HepG2 (cell line): ENCODE measurements around the gene ZNRF4. TPM values are rescaled to one million over a fixed set of nuclear protein-coding genes. Genes with fewer than 3 reads are reported as not detected.

Experiments
- CAMTA2 ChIP-seq: sonication (generic); formaldehyde crosslinking; IDR thresholded peaks from 2 replicates; pipeline ENCODE4 v1.4.0; 2020; ENCODE audit warnings: mild to moderate bottlenecking, missing genetic modification reagents, borderline replicate concordance
- GTF2F1 ChIP-seq: fragments of 150-350 bp; IDR thresholded peaks from 2 replicates; pipeline ENCODE4 v1.6.1; 2014; ENCODE audit warnings: low read length
- HMG20B ChIP-seq: conservative IDR thresholded peaks from 2 replicates; pipeline ENCODE4 v1.6.1; 2016; ENCODE audit warnings: missing genetic modification reagents, missing compliant biosample characterization
- IKZF4 ChIP-seq: sonication (generic); formaldehyde crosslinking; IDR thresholded peaks from 2 replicates; pipeline ENCODE4 v1.5.1; 2020; ENCODE audit warnings: borderline replicate concordance, mild to moderate bottlenecking, low read depth, missing genetic modification reagents; ENCODE audit errors: not compliant biosample characterization
- NONO ChIP-seq, 2 experiments: fragments of 450-650 bp in 1 of 2; sonication (generic) in 1 of 2; formaldehyde crosslinking in 1 of 2; IDR thresholded peaks in 1 of 2; conservative IDR thresholded peaks in 1 of 2; 2 replicates each; pipeline versions ENCODE4 v1.6.1 to v1.8.0; 2017 to 2022; ENCODE audit warnings: mild to moderate bottlenecking in 1 of 2, missing genetic modification reagents in 1 of 2, moderate library complexity in 1 of 2
- NR2C2 ChIP-seq: sonication (generic); formaldehyde crosslinking; IDR thresholded peaks from 2 replicates; pipeline ENCODE4 v1.4.0; 2020; ENCODE audit warnings: missing genetic modification reagents, mild to moderate bottlenecking, moderate library complexity, borderline replicate concordance
- PITX1 ChIP-seq: sonication (generic); formaldehyde crosslinking; IDR thresholded peaks from 2 replicates; pipeline ENCODE4 v1.5.1; 2020; ENCODE audit warnings: mild to moderate bottlenecking, missing genetic modification reagents
- ZFP82 ChIP-seq: sonication (generic); formaldehyde crosslinking; IDR thresholded peaks from 2 replicates; pipeline ENCODE4 v1.5.1; 2020; ENCODE audit warnings: mild to moderate bottlenecking, missing genetic modification reagents, borderline replicate concordance
- ZFYVE20 ChIP-seq: sonication (generic); formaldehyde crosslinking; IDR thresholded peaks from 2 replicates; pipeline ENCODE4 v1.8.0; 2023; ENCODE audit warnings: low read depth, mild to moderate bottlenecking, moderate library complexity, missing genetic modification reagents, borderline replicate concordance
- ZNF354B ChIP-seq: sonication (generic); formaldehyde crosslinking; IDR thresholded peaks from 2 replicates; pipeline ENCODE4 v1.8.0; 2022; ENCODE audit warnings: mild to moderate bottlenecking, missing genetic modification reagents
- ZNF367 ChIP-seq: sonication (generic); formaldehyde crosslinking; IDR thresholded peaks from 2 replicates; pipeline ENCODE4 v1.4.0; 2020; ENCODE audit warnings: missing genetic modification reagents, borderline replicate concordance
- ZNF430 ChIP-seq: sonication (generic); formaldehyde crosslinking; IDR thresholded peaks from 2 replicates; pipeline ENCODE4 v1.9.0; 2021; ENCODE audit warnings: mild to moderate bottlenecking, missing genetic modification reagents
- ZNF468 ChIP-seq: sonication (generic); formaldehyde crosslinking; IDR thresholded peaks from 2 replicates; pipeline ENCODE4 v1.8.0; 2022; ENCODE audit warnings: mild to moderate bottlenecking, moderate library complexity, missing genetic modification reagents
- ZNF703 ChIP-seq: sonication (generic); formaldehyde crosslinking; IDR thresholded peaks from 2 replicates; pipeline ENCODE4 v1.5.1; 2020; ENCODE audit warnings: missing genetic modification reagents, mild to moderate bottlenecking, moderate library complexity, borderline replicate concordance
- polyA plus RNA-seq, 8 experiments: library from polyadenylated mRNA; depleted of rRNA in 3 of 8; stranded (reverse) in 7 of 8; unstranded in 1 of 8; fragments of >200 nt; fragmentation: Illumina TruSeq in 4 of 8; extraction: Trizol in 4 of 8; gene quantifications; 2 replicates each; pipeline versions ENCODE4 v1.2.1 to v1.2.3, GENCODE V29; 2011 to 2016; ENCODE audit warnings: low read depth in 4 of 8, missing spikeins in 1 of 8, mixed read lengths in 1 of 8; ENCODE audit not compliant: insufficient read depth in 1 of 8
- total RNA-seq, 5 experiments: library from RNA; depleted of rRNA; stranded (reverse); fragments of >200 nt; fragmentation: Illumina TruSeq; extraction: Trizol; gene quantifications; 2 replicates each; pipeline ENCODE4 v1.2.3, GENCODE V29; 2016; ENCODE audit warnings: low read depth in 1 of 5
- TF ChIP-seq, protein P1 (sequence below): sonication (generic); formaldehyde crosslinking; IDR thresholded peaks from 2 replicates; pipeline ENCODE4 v1.5.1; 2020; ENCODE audit warnings: mild to moderate bottlenecking, missing genetic modification reagents, borderline replicate concordance
- TF ChIP-seq, protein P2 (sequence below): sonication (generic); formaldehyde crosslinking; IDR thresholded peaks from 2 replicates; pipeline ENCODE4 v1.5.0; 2020; ENCODE audit warnings: mild to moderate bottlenecking, missing genetic modification reagents, borderline replicate concordance
- TF ChIP-seq, protein P3 (sequence below): sonication (generic); formaldehyde crosslinking; conservative IDR thresholded peaks from 2 replicates; pipeline ENCODE4 v1.4.0; 2020; ENCODE audit warnings: missing genetic modification reagents

ZNRF4 gene
- total and polyA plus RNA-seq, 2 of the 13 experiments (the other 11 are each of a cell fraction or from before 2014, with no cell fraction given) = not detected

DNA sequence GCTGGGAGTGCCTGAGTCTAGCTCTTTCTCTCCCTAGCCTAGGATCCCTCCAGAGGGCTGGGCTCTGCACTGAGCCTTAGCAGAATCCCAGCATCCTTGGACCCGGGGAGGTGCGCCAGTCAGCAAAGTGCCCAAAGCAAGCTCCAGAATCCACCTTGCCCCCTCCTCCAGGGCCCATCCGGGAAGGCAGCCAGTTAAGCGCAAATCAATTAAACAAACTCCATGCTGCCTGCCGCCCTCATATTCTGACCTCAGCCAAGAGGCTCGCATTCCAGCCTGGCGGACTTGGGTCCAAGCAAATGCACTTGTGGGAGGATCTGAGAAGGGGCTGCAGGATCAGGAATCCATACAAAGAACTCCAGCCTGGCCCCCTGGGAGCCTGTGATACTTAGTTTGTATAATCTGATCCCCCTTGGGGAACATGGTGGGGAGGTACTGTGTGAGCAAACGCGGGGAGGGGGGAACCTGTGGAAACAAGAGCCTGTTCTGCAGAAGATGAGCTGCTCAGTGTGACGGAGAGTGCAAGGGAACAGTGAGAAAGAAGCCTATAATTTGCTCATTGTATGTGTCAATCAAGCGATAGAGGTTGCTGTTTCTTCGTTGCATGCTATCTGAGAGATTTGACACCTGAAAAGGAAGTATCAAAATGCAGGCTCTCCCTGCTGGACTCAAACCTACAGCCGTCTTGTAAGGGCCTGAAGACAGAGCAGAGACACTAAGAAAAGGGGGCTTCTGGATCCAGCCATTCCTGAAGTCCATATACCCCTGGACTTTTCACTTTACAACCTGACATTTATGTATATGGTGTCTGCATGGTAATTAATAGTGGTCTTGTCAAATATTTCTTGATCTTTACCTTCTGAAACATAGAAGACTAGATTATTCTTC is 29.4 kb downstream of the ZNRF4 start (continued):
- TF ChIP-seq IKZF4 (CRISPR knock-in tag) (no peak), ZNF354B (no peak), PITX1 (CRISPR knock-in tag) (peak; percentile 92), ZNF468 (no peak), GTF2F1 (no peak), ZFYVE20 (CRISPR knock-in tag) (no peak), NONO (IDR thresholded peaks at IDR 0.05) (no peak), NONO (CRISPR knock-in tag; conservative IDR thresholded peaks at IDR 0.05) (peak; percentile 79), CAMTA2 (CRISPR knock-in tag) (no peak), ZNF367 (CRISPR knock-in tag) (no peak), ZNF703 (CRISPR knock-in tag) (no peak), ZNF430 (CRISPR knock-in tag) (no peak), NR2C2 (CRISPR knock-in tag) (no peak), HMG20B (CRISPR knock-in tag) (no peak), ZFP82 (CRISPR knock-in tag) (no peak)
- TF ChIP-seq, protein P1, sequence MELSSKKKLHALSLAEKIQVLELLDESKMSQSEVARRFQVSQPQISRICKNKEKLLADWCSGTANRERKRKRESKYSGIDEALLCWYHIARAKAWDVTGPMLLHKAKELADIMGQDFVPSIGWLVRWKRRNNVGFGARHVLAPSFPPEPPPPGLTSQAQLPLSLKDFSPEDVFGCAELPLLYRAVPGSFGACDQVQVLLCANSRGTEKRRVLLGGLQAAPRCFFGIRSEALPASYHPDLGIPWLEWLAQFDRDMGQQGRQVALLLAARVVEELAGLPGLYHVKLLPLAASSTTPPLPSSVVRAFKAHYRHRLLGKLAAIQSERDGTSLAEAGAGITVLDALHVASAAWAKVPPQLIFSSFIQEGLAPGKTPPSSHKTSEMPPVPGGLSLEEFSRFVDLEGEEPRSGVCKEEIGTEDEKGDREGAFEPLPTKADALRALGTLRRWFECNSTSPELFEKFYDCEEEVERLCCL (CRISPR knock-in tag) = no peak
- TF ChIP-seq, protein P2, sequence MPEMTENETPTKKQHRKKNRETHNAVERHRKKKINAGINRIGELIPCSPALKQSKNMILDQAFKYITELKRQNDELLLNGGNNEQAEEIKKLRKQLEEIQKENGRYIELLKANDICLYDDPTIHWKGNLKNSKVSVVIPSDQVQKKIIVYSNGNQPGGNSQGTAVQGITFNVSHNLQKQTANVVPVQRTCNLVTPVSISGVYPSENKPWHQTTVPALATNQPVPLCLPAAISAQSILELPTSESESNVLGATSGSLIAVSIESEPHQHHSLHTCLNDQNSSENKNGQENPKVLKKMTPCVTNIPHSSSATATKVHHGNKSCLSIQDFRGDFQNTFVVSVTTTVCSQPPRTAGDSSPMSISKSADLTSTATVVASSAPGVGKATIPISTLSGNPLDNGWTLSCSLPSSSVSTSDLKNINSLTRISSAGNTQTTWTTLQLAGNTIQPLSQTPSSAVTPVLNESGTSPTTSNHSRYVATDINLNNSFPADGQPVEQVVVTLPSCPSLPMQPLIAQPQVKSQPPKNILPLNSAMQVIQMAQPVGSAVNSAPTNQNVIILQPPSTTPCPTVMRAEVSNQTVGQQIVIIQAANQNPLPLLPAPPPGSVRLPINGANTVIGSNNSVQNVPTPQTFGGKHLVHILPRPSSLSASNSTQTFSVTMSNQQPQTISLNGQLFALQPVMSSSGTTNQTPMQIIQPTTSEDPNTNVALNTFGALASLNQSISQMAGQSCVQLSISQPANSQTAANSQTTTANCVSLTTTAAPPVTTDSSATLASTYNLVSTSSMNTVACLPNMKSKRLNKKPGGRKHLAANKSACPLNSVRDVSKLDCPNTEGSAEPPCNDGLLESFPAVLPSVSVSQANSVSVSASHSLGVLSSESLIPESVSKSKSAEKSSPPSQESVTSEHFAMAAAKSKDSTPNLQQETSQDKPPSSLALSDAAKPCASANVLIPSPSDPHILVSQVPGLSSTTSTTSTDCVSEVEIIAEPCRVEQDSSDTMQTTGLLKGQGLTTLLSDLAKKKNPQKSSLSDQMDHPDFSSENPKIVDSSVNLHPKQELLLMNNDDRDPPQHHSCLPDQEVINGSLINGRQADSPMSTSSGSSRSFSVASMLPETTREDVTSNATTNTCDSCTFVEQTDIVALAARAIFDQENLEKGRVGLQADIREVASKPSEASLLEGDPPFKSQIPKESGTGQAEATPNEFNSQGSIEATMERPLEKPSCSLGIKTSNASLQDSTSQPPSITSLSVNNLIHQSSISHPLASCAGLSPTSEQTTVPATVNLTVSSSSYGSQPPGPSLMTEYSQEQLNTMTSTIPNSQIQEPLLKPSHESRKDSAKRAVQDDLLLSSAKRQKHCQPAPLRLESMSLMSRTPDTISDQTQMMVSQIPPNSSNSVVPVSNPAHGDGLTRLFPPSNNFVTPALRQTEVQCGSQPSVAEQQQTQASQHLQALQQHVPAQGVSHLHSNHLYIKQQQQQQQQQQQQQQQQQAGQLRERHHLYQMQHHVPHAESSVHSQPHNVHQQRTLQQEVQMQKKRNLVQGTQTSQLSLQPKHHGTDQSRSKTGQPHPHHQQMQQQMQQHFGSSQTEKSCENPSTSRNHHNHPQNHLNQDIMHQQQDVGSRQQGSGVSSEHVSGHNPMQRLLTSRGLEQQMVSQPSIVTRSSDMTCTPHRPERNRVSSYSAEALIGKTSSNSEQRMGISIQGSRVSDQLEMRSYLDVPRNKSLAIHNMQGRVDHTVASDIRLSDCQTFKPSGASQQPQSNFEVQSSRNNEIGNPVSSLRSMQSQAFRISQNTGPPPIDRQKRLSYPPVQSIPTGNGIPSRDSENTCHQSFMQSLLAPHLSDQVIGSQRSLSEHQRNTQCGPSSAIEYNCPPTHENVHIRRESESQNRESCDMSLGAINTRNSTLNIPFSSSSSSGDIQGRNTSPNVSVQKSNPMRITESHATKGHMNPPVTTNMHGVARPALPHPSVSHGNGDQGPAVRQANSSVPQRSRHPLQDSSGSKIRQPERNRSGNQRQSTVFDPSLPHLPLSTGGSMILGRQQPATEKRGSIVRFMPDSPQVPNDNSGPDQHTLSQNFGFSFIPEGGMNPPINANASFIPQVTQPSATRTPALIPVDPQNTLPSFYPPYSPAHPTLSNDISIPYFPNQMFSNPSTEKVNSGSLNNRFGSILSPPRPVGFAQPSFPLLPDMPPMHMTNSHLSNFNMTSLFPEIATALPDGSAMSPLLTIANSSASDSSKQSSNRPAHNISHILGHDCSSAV (CRISPR knock-in tag) = no peak
- TF ChIP-seq, protein P3, sequence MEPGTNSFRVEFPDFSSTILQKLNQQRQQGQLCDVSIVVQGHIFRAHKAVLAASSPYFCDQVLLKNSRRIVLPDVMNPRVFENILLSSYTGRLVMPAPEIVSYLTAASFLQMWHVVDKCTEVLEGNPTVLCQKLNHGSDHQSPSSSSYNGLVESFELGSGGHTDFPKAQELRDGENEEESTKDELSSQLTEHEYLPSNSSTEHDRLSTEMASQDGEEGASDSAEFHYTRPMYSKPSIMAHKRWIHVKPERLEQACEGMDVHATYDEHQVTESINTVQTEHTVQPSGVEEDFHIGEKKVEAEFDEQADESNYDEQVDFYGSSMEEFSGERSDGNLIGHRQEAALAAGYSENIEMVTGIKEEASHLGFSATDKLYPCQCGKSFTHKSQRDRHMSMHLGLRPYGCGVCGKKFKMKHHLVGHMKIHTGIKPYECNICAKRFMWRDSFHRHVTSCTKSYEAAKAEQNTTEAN = no peak
